IMR-90 (cell line): Measurements from ENCODE around the gene KLF13. TPM values are rescaled to one million over a fixed set of nuclear protein-coding genes. Genes with fewer than 3 reads are reported as not detected.

Experiments
- ATAC-seq: fragments of 200-7000 bp; cut with Tn5 transposase; 2 replicates; pipeline ENCODE4 v1.9.1; 2020; ENCODE audit warnings: low read depth, mild to moderate bottlenecking, moderate library complexity
- BruUV-seq: library from RNA; stranded (reverse); fragments of 400-500 nt; replicated peaks from 2 replicates; lab custom pipeline; 2021; lab: Mats Ljungman, UMichigan
- CTCF ChIA-PET: fragments of 300-600 bp; formaldehyde crosslinking; extraction: SDS; loops from one replicate; lab custom pipeline; 2021; ENCODE audit warnings: antibody characterized with exemption; lab: Yijun Ruan, JAX
- POLR2A ChIA-PET: fragments of 300-600 bp; sonication (Branson Sonifier 250); formaldehyde crosslinking; loops from one replicate; lab custom pipeline; 2022; ENCODE audit warnings: antibody characterized with exemption; ENCODE audit not compliant: unreplicated experiment; lab: Charles Lee
- DNase-seq: peaks from one replicate; pipeline ENCODE4 v3.0.0; 2013
- H2AFZ ChIP-seq: replicated peaks from 2 replicates; pipeline ENCODE3; 2013; ENCODE audit warnings: low read length, mild to moderate bottlenecking; ENCODE audit not compliant: poor library complexity
- H2AK5ac ChIP-seq: 2 replicates; pipeline ENCODE4 v1.6.1; 2013; ENCODE audit warnings: low read depth, low read length, inconsistent platforms
- H2AK9ac ChIP-seq: replicated peaks from 2 replicates; pipeline ENCODE3; 2013; ENCODE audit warnings: mild to moderate bottlenecking, low read depth, low read length, moderate library complexity; ENCODE audit not compliant: poor library complexity
- H2BK120ac ChIP-seq: 2 replicates; pipeline ENCODE4 v1.6.1; 2013; ENCODE audit warnings: low read depth, low read length, inconsistent platforms
- H2BK15ac ChIP-seq: 3 replicates; pipeline ENCODE4 v1.6.1; 2013; ENCODE audit warnings: low read depth, low read length, inconsistent platforms
- H2BK20ac ChIP-seq: 2 replicates; pipeline ENCODE4 v1.6.1; 2013; ENCODE audit warnings: low read depth, mild to moderate bottlenecking, inconsistent platforms, low read length, moderate library complexity
- H2BK5ac ChIP-seq: 2 replicates; pipeline ENCODE4 v1.6.1; 2013; ENCODE audit warnings: mild to moderate bottlenecking, low read depth, low read length, inconsistent platforms; ENCODE audit not compliant: poor library complexity, severe bottlenecking
- H3K14ac ChIP-seq: replicated peaks from 2 replicates; pipeline ENCODE4 v1.6.1; 2013; ENCODE audit warnings: low read depth, low read length, inconsistent platforms
- H3K18ac ChIP-seq: 2 replicates; pipeline ENCODE4 v1.6.1; 2013; ENCODE audit warnings: low read depth, low read length, control low read depth
- H3K23ac ChIP-seq: 2 replicates; pipeline ENCODE4 v1.6.1; 2013; ENCODE audit warnings: low read depth, low read length, inconsistent platforms
- H3K27ac ChIP-seq: 2 replicates; pipeline ENCODE4 v1.5.1; 2013; ENCODE audit warnings: mild to moderate bottlenecking, control low read depth, low read length; ENCODE audit not compliant: insufficient read depth
- H3K27me3 ChIP-seq: 2 replicates; pipeline ENCODE4 v1.6.1; 2013; ENCODE audit warnings: low read length; ENCODE audit not compliant: control insufficient read depth, insufficient read depth
- H3K36me3 ChIP-seq: 2 replicates; pipeline ENCODE4 v1.6.1; 2013; ENCODE audit warnings: low read length, mixed read lengths; ENCODE audit not compliant: control insufficient read depth, insufficient read depth
- H3K4ac ChIP-seq: 2 replicates; pipeline ENCODE4 v1.6.1; 2013; ENCODE audit warnings: low read depth, low read length, inconsistent platforms
- H3K4me1 ChIP-seq: 2 replicates; pipeline ENCODE4 v1.6.1; 2013; ENCODE audit warnings: low read length, mixed read lengths; ENCODE audit not compliant: control insufficient read depth, insufficient read depth
- H3K4me2 ChIP-seq: 2 replicates; pipeline ENCODE4 v1.6.1; 2013; ENCODE audit warnings: low read depth, mild to moderate bottlenecking, control low read depth, low read length, moderate library complexity
- H3K4me3 ChIP-seq: 2 replicates; pipeline ENCODE4 v1.5.1; 2013; ENCODE audit warnings: low read depth, mild to moderate bottlenecking, control low read depth, low read length, moderate library complexity; ENCODE audit not compliant: insufficient read depth
- H3K56ac ChIP-seq: 2 replicates; pipeline ENCODE4 v1.6.1; 2013; ENCODE audit warnings: low read length, inconsistent platforms; ENCODE audit not compliant: insufficient read depth; ENCODE audit errors: extremely low read depth
- H3K79me1 ChIP-seq, 2 experiments: 2 replicates each; pipeline ENCODE4 v1.6.1; 2013; ENCODE audit warnings: low read length in 2 of 2, inconsistent platforms in 1 of 2, low read depth in 1 of 2
- H3K9ac ChIP-seq: 2 replicates; pipeline ENCODE4 v1.6.1; 2013; ENCODE audit warnings: low read depth, low read length, control low read depth
- H3K9me1 ChIP-seq: 2 replicates; pipeline ENCODE4 v1.6.1; 2013; ENCODE audit warnings: low read length, inconsistent platforms; ENCODE audit not compliant: insufficient read depth
- H3K9me3 ChIP-seq: 2 replicates; pipeline ENCODE4 v1.6.1; 2013; ENCODE audit warnings: low read length; ENCODE audit not compliant: control insufficient read depth, insufficient read depth
- H4K20me1 ChIP-seq: 2 replicates; pipeline ENCODE4 v1.6.1; 2013; ENCODE audit warnings: low read length, inconsistent platforms; ENCODE audit not compliant: insufficient read depth
- H4K5ac ChIP-seq: 2 replicates; pipeline ENCODE4 v1.6.1; 2013; ENCODE audit warnings: mild to moderate bottlenecking, low read depth, low read length, control low read depth
- H4K8ac ChIP-seq, 2 experiments: 2 replicates each; pipeline ENCODE4 v1.6.1; 2013; ENCODE audit warnings: low read depth in 2 of 2, low read length in 2 of 2, control low read depth in 1 of 2, inconsistent platforms in 1 of 2
- H4K91ac ChIP-seq: 2 replicates; pipeline ENCODE4 v1.6.1; 2013; ENCODE audit warnings: low read depth, low read length, inconsistent platforms; ENCODE audit not compliant: insufficient read depth
- BHLHE40 ChIP-seq: fragments of 150-350 bp; IDR thresholded peaks from 2 replicates; pipeline ENCODE4 v1.6.1; 2016; ENCODE audit warnings: mild to moderate bottlenecking, low read depth, low read length
- CHD1 ChIP-seq: IDR thresholded peaks from 2 replicates; pipeline ENCODE4 v1.6.1; 2012; ENCODE audit warnings: low read depth, low read length, improper control_type of control experiment
- FOS ChIP-seq: fragments of 150-350 bp; IDR thresholded peaks from 2 replicates; pipeline ENCODE4 v1.6.1; 2016; ENCODE audit warnings: low read depth, low read length
- MAFK ChIP-seq: IDR thresholded peaks from 2 replicates; pipeline ENCODE4 v1.6.1; 2012; ENCODE audit warnings: low read depth, low read length, improper control_type of control experiment
- MAZ ChIP-seq: IDR thresholded peaks from 2 replicates; pipeline ENCODE4 v1.6.1; 2012; ENCODE audit warnings: low read depth, mild to moderate bottlenecking, low read length, improper control_type of control experiment, moderate library complexity, borderline replicate concordance
- MXI1 ChIP-seq: IDR thresholded peaks from 2 replicates; pipeline ENCODE4 v1.6.1; 2012; ENCODE audit warnings: low read depth, mild to moderate bottlenecking, low read length, moderate library complexity, borderline replicate concordance
- NFE2L2 ChIP-seq: fragments of 150-350 bp; IDR thresholded peaks from 2 replicates; pipeline ENCODE4 v1.6.1; 2016; ENCODE audit warnings: low read depth, mild to moderate bottlenecking, low read length
- POLR2A ChIP-seq: IDR thresholded peaks from 2 replicates; pipeline ENCODE4 v1.6.1; 2012; ENCODE audit warnings: mild to moderate bottlenecking, low read depth, low read length
- RAD21 ChIP-seq: IDR thresholded peaks from 2 replicates; pipeline ENCODE4 v1.6.1; 2012; ENCODE audit warnings: low read length, improper control_type of control experiment
- RCOR1 ChIP-seq: IDR thresholded peaks from 2 replicates; pipeline ENCODE4 v1.6.1; 2012; ENCODE audit warnings: mild to moderate bottlenecking, low read length, improper control_type of control experiment; ENCODE audit not compliant: insufficient replicate concordance
- RFX5 ChIP-seq: IDR thresholded peaks from 2 replicates; pipeline ENCODE4 v1.8.0; 2012; ENCODE audit warnings: low read depth, mild to moderate bottlenecking, low read length, moderate library complexity
- SMC3 ChIP-seq: fragments of 150-350 bp; IDR thresholded peaks from 2 replicates; pipeline ENCODE4 v1.6.1; 2016; ENCODE audit warnings: low read depth, mild to moderate bottlenecking, antibody characterized with exemption, low read length, moderate library complexity
- WGBS, 2 experiments: methylation state at CpG; one replicate each; pipeline versions ENCODE4 v1.1.5 to v1.1.7; 2013; ENCODE audit warnings: missing lambda C conversion rate in 2 of 2; ENCODE audit not compliant: insufficient read length in 1 of 2; ENCODE audit errors: extremely low coverage in 2 of 2; 5-methylcytosine and 5-hydroxymethylcytosine counted together
- dilution Hi-C: fragments of 300-500 bp; cut with HindIII; formaldehyde crosslinking; loops from one replicate; pipeline ENCODE4 v1.14.3; 2018; ENCODE audit warnings: low sequenced_read_pairs; ENCODE audit not compliant: unreplicated experiment
- in situ Hi-C: fragments of 300-500 bp; cut with MboI; formaldehyde crosslinking; loops from 3 replicates; pipeline ENCODE4 v1.14.3; 2019; ENCODE audit warnings: low sequenced_read_pairs, inconsistent platforms, mixed read lengths
- intact Hi-C: fragments of 100-400 bp; cut with micrococcal nuclease; formaldehyde crosslinking; loops from 2 replicates; pipeline ENCODE4 v1.10.0; 2022
- polyA plus RNA-seq, 3 experiments: library from polyadenylated mRNA; depleted of rRNA; stranded (reverse); fragments of >200 nt; gene quantifications; 2 replicates each; pipeline ENCODE4 v1.2.3, GENCODE V29; 2012; ENCODE audit warnings: low replicate concordance in 1 of 3
- total RNA-seq: library from RNA; depleted of rRNA; stranded (reverse); fragments of >200 nt; gene quantifications from 2 replicates; pipeline ENCODE4 v1.2.3, GENCODE V29; 2012
- TF ChIP-seq, protein P1 (sequence below): fragments of 150-350 bp; IDR thresholded peaks from 2 replicates; pipeline ENCODE4 v1.6.1; 2016; ENCODE audit warnings: low read depth, mild to moderate bottlenecking, low read length, moderate library complexity, borderline replicate concordance
- TF ChIP-seq, protein P2 (sequence below): fragments of 150-350 bp; IDR thresholded peaks from 2 replicates; pipeline ENCODE4 v1.6.1; 2017; ENCODE audit warnings: mild to moderate bottlenecking, antibody characterized with exemption, low read length, low read depth
- TF ChIP-seq, protein P3 (sequence below): conservative IDR thresholded peaks from 2 replicates; pipeline ENCODE4 v1.5.1; 2012; ENCODE audit warnings: mild to moderate bottlenecking, low read depth, low read length, improper control_type of control experiment

The KLF13 gene
- total and polyA plus RNA-seq, 2 of the 4 experiments (the other 2 are of a cell fraction): 9.5 to 10.6 TPM

DNA sequence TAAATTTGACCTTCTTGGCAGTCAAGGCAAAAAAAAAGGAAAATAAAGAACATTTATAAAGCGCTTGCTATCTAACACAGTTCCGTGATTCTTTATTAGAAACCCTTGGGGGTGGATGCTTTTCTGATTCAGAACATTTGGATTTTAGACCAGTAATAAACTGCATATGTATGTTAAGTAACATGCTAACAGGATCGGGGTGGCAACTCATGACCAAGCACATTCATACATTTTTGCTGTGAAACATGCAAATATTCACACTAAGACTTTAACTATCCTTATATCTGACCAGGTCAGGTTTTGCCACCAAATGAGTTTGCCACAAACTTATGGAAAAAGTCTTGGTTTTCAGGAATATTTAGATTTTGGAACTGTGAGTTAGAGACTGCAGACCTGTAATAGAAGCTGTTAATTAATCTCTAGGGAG lies 30.4 kb upstream of the KLF13 start:
- Histone ChIP-seq H3K9me1 (no peaks in the 10 kb centered on the region), H2AK9ac (no peak overlapping the region), H3K23ac (no peak overlapping the region), H3K36me3 (no peaks in the 10 kb centered on the region), H2BK20ac (no peak overlapping the region), H3K56ac (no peak overlapping the region), H3K14ac (no peak overlapping the region), H3K4ac (no peak overlapping the region), H3K4me2 (no peak overlapping the region), H3K18ac (no peak overlapping the region), H3K9ac (no peak overlapping the region), H2BK5ac (no peak overlapping the region), H3K79me1 (no peaks in the 10 kb centered on the region), H3K27ac (no peak overlapping the region), H4K20me1 (no peaks in the 10 kb centered on the region), H2BK15ac (no peak overlapping the region), H4K91ac (no peak overlapping the region), H4K8ac (no peak overlapping the region), H3K4me3 (no peak overlapping the region), H2AFZ (no peak overlapping the region), H3K27me3 (peaks cover 26% of the 10 kb centered on the region), H2AK5ac (no peak overlapping the region), H3K9me3 (no peaks in the 10 kb centered on the region), H2BK120ac (no peak overlapping the region), H4K5ac (no peak overlapping the region), H3K4me1 (no peaks in the 10 kb centered on the region; the same call in 1 of the 2 replicates)
- intact Hi-C loops (no loop called here), in situ Hi-C loops (no loop called here), dilution Hi-C loops (no loop called here)
- no TSS peak for BruUV-seq
- POLR2A ChIA-PET: no interaction called here
- ATAC-seq: no peak
- DNase-seq: no peak
- CTCF ChIA-PET: no interaction called here
- no CpG with 5 or more reads among the region's 3 CpGs for WGBS, 2 experiments
- TF ChIP-seq RAD21 (no peak), MAFK (no peak), NFE2L2 (no peak), MAZ (no peak), CHD1 (no peak), RFX5 (no peak), SMC3 (no peak), POLR2A (no peak), MXI1 (no peak), FOS (no peak), BHLHE40 (no peak), RCOR1 (no peak)
- TF ChIP-seq, protein P1, sequence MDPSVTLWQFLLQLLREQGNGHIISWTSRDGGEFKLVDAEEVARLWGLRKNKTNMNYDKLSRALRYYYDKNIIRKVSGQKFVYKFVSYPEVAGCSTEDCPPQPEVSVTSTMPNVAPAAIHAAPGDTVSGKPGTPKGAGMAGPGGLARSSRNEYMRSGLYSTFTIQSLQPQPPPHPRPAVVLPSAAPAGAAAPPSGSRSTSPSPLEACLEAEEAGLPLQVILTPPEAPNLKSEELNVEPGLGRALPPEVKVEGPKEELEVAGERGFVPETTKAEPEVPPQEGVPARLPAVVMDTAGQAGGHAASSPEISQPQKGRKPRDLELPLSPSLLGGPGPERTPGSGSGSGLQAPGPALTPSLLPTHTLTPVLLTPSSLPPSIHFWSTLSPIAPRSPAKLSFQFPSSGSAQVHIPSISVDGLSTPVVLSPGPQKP: no peak
- TF ChIP-seq, protein P2, sequence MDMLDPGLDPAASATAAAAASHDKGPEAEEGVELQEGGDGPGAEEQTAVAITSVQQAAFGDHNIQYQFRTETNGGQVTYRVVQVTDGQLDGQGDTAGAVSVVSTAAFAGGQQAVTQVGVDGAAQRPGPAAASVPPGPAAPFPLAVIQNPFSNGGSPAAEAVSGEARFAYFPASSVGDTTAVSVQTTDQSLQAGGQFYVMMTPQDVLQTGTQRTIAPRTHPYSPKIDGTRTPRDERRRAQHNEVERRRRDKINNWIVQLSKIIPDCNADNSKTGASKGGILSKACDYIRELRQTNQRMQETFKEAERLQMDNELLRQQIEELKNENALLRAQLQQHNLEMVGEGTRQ: no peak
- TF ChIP-seq, protein P3, sequence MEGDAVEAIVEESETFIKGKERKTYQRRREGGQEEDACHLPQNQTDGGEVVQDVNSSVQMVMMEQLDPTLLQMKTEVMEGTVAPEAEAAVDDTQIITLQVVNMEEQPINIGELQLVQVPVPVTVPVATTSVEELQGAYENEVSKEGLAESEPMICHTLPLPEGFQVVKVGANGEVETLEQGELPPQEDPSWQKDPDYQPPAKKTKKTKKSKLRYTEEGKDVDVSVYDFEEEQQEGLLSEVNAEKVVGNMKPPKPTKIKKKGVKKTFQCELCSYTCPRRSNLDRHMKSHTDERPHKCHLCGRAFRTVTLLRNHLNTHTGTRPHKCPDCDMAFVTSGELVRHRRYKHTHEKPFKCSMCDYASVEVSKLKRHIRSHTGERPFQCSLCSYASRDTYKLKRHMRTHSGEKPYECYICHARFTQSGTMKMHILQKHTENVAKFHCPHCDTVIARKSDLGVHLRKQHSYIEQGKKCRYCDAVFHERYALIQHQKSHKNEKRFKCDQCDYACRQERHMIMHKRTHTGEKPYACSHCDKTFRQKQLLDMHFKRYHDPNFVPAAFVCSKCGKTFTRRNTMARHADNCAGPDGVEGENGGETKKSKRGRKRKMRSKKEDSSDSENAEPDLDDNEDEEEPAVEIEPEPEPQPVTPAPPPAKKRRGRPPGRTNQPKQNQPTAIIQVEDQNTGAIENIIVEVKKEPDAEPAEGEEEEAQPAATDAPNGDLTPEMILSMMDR: no peak
